AG04449 (cell line): ENCODE results near the gene E2F7.
"Not testable (repeated sequence)": the region's sequence is repeated elsewhere in the genome, so short reads cannot be mapped to it uniquely, and the experiment has no call there.

Source experiments
- CTCF ChIA-PET: fragments of 350-600 bp; formaldehyde crosslinking; extraction: SDS; loops from one replicate; lab custom pipeline; 2021; ENCODE audit warnings: antibody characterized with exemption; lab: Yijun Ruan, JAX
- POLR2A ChIA-PET: fragments of 400-600, 350-600 bp; formaldehyde crosslinking; extraction: SDS; loops from one replicate; lab custom pipeline; 2020; ENCODE audit warnings: antibody characterized with exemption, inconsistent platforms; lab: Yijun Ruan, JAX
- DNase-seq: peaks from one replicate; pipeline ENCODE4 v3.0.0-alpha.2; 2010; ENCODE audit warnings: low read depth, low spot score
- H3K4me3 ChIP-seq: 2 replicates; pipeline ENCODE4 v1.5.1; 2011; ENCODE audit warnings: low read depth, mild to moderate bottlenecking, control low read depth, low read length
- CTCF ChIP-seq: IDR thresholded peaks from one replicate; pipeline ENCODE4 v1.5.1; 2011; ENCODE audit warnings: mild to moderate bottlenecking, moderate library complexity, low read length, control low read depth, inconsistent platforms; ENCODE audit not compliant: insufficient read depth; ENCODE audit errors: missing control alignments

Gene E2F7

GRCh38 chr12:77082021-77082420 is 16.7 kb upstream of the E2F7 start:
- DNase-seq: no peak
- POLR2A ChIA-PET: no interaction called here
- CTCF ChIA-PET: no interaction called here
- H3K4me3 ChIP-seq: no peak overlapping the region
- TF ChIP-seq CTCF: no peak

- ChIA-PET POLR2A (no interaction called here), CTCF (interaction anchor here (1.3 kb wide), 1 partner anchor 30 kb away, joined by 4 read pairs; no protein-coding TSS in a partner anchor)
- no peak for TF ChIP-seq CTCF
Observed at GRCh38 chr12:77079631-77080030, 14.3 kb upstream of the E2F7 start.

GRCh38 chr12:77078231-77078630 is 12.9 kb upstream of the E2F7 start:
- no peak overlapping the region for H3K4me3 ChIP-seq
- ChIA-PET CTCF (no interaction called here), POLR2A (no interaction called here)
- no peak for TF ChIP-seq CTCF
- no peak for DNase-seq

More at GRCh38 chr12:77079631-77080030, 14.3 kb upstream of the E2F7 start:
- no peak for DNase-seq
- no peak overlapping the region for H3K4me3 ChIP-seq

GRCh38 chr12:77076886-77077285 is 11.5 kb upstream of the E2F7 start:
- CTCF ChIA-PET: no interaction called here
- POLR2A ChIA-PET: no interaction called here
- TF ChIP-seq CTCF: no peak

GRCh38 chr12:77073894-77074293 is 8.5 kb upstream of the E2F7 start:
- POLR2A ChIA-PET, H3K4me3 ChIP-seq, DNase-seq: not testable (repeated sequence)
- CTCF ChIA-PET: interaction anchor here (0.8 kb wide), 1 partner anchor 18 kb away, joined by 3 read pairs; no protein-coding TSS in a partner anchor

More at GRCh38 chr12:77076886-77077285, 11.5 kb upstream of the E2F7 start:
- no peak overlapping the region for H3K4me3 ChIP-seq
- DNase-seq: no peak

- CTCF ChIA-PET: interaction anchor here (0.7 kb wide), 1 partner anchor 853 kb away, joined by 3 read pairs; no protein-coding TSS in a partner anchor
- TF ChIP-seq CTCF: no peak
- no peak for DNase-seq
- POLR2A ChIA-PET: no interaction called here
- no peak overlapping the region for H3K4me3 ChIP-seq
Observed at GRCh38 chr12:77072833-77073495, 7.6 kb upstream of the E2F7 start.

- no peak for TF ChIP-seq CTCF
- ChIA-PET POLR2A (no interaction called here), CTCF (interaction anchor here (1.1 kb wide), 1 partner anchor 15 kb away, joined by 3 read pairs; no protein-coding TSS in a partner anchor)
- no peak overlapping the region for H3K4me3 ChIP-seq
- no peak for DNase-seq
Observed at GRCh38 chr12:77070800-77071449, 5.6 kb upstream of the E2F7 start.
